Adipose tissue (tissue), 3 donors: ENCODE measurements around the gene CAPG. TPM values are rescaled to one million over a fixed set of nuclear protein-coding genes. Genes with fewer than 3 reads are reported as not detected.

ENCODE experiments used
- H3K27ac ChIP-seq: one replicate; pipeline ENCODE4 v1.5.1; 2013; ENCODE audit warnings: low read depth, low read length
- WGBS, 3 donors: extraction: QIAGEN DNeasy Blood & Tissue Kit; methylation state at CpG; one replicate each; pipeline ENCODE4 v1.1.7; 2013; 5-methylcytosine and 5-hydroxymethylcytosine counted together
- polyA plus RNA-seq, 3 donors: library from polyadenylated mRNA; stranded (reverse); fragments of 200-250 nt; gene quantifications; one replicate each; pipeline ENCODE4 v1.2.3, GENCODE V29; 2013
- donor health status: healthy with polysubstance abuse.
- donor health status: Bipolar disorder and iron deficiency.
- donor health status: healthy.

The CAPG gene
- polyA plus RNA-seq, 3 donors, result 22.2 to 129 (median 76.7) TPM

GRCh38 chr2:85405201-85406059 is 4.7 kb downstream of the CAPG start:
- H3K27ac ChIP-seq, result no peak overlapping the region
- WGBS, 3 donors, result 40 to 76% (median 41%) methylated on average over 15 of the region's 15 CpGs

- H3K27ac ChIP-seq, result no peak overlapping the region
- WGBS, 3 donors, result 59 to 93% (median 64%) methylated on average over 8 of the region's 8 CpGs
Measured at GRCh38 chr2:85401844-85402243, 8.3 kb downstream of the CAPG start.

- H3K27ac ChIP-seq, result no peak overlapping the region
- 89 to 97% (median 93%) methylated on average over 7 of the region's 7 CpGs for WGBS, 3 donors
Measured at GRCh38 chr2:85401464-85401805, 8.7 kb downstream of the CAPG start.

- WGBS, 3 donors, result 73 to 88% (median 78%) methylated on average over 13 to 14 of the region's 14 CpGs
Measured at GRCh38 chr2:85400541-85401463, 9.4 kb downstream of the CAPG start.

GRCh38 chr2:85400023-85400422 is 10.1 kb downstream of the CAPG start:
- 93 to 96% (median 94%) methylated on average over 8 of the region's 8 CpGs for WGBS, 3 donors
- no peak overlapping the region for H3K27ac ChIP-seq

More at GRCh38 chr2:85400541-85401463, 9.4 kb downstream of the CAPG start:
- no peak overlapping the region for H3K27ac ChIP-seq

- no peak overlapping the region for H3K27ac ChIP-seq
- 90 to 98% (median 95%) methylated on average over 8 of the region's 8 CpGs for WGBS, 3 donors
Measured at GRCh38 chr2:85399183-85399455, 11.0 kb downstream of the CAPG start.

GRCh38 chr2:85398426-85399182 is 11.6 kb downstream of the CAPG start:
- no peak overlapping the region for H3K27ac ChIP-seq
- 88 to 95% (median 93%) methylated on average over 8 of the region's 8 CpGs for WGBS, 3 donors

- 83 to 92% (median 91%) methylated on average over 4 of the region's 4 CpGs for WGBS, 3 donors
- H3K27ac ChIP-seq, result no peak overlapping the region
Measured at GRCh38 chr2:85397925-85398331, 12.2 kb downstream of the CAPG start.

GRCh38 chr2:85396531-85397470 is 13.4 kb downstream of the CAPG start:
- no peak overlapping the region for H3K27ac ChIP-seq
- 49 to 79% (median 78%) methylated on average over 5 of the region's 5 CpGs for WGBS, 3 donors

- no peak overlapping the region for H3K27ac ChIP-seq
- 90 to 94% (median 94%) methylated on average over 14 of the region's 14 CpGs for WGBS, 3 donors
Measured at GRCh38 chr2:85395912-85396475, 14.2 kb downstream of the CAPG start.

GRCh38 chr2:85394976-85395375 is 15.2 kb downstream of the CAPG start:
- 83 to 87% (median 83%) methylated on average over 6 of the region's 6 CpGs for WGBS, 3 donors
- H3K27ac ChIP-seq, result no peak overlapping the region

- 78 to 83% (median 83%) methylated on average over 4 of the region's 4 CpGs for WGBS, 3 donors
- H3K27ac ChIP-seq, result no peak overlapping the region
Measured at GRCh38 chr2:85394261-85394681, 15.9 kb downstream of the CAPG start.

GRCh38 chr2:85393836-85394235 is 16.3 kb downstream of the CAPG start:
- WGBS, 3 donors, result 81 to 100% (median 92%) methylated on average over 4 of the region's 4 CpGs

GRCh38 chr2:85390941-85391669 is 19.1 kb downstream of the CAPG start:
- 78 to 83% (median 80%) methylated on average over 11 of the region's 11 CpGs for WGBS, 3 donors
- H3K27ac ChIP-seq, result no peak overlapping the region

More at GRCh38 chr2:85393836-85394235, 16.3 kb downstream of the CAPG start:
- no peak overlapping the region for H3K27ac ChIP-seq

- WGBS, 3 donors, result 84 to 87% (median 86%) methylated on average over 9 of the region's 9 CpGs
- H3K27ac ChIP-seq, result no peak overlapping the region
Measured at GRCh38 chr2:85388878-85389538, 21.2 kb downstream of the CAPG start.

- no peak overlapping the region for H3K27ac ChIP-seq
- 82 to 88% (median 84%) methylated on average over 2 of the region's 2 CpGs for WGBS, 3 donors
Measured at GRCh38 chr2:85387754-85388153, 22.4 kb downstream of the CAPG start.
